HEK293 (cell line): Measurements from ENCODE around the gene CSNK1G3.
A peak's percentile ranks its signal among the peaks of the same experiment; 100 is the strongest.

Experiments
- EGR2 ChIP-seq: fragments of 450-650 bp; formaldehyde crosslinking; IDR thresholded peaks from 2 replicates; pipeline ENCODE4 v1.5.1; 2016; ENCODE audit warnings: low read depth, missing biosample characterization, missing genetic modification characterization
- GLIS2 ChIP-seq: fragments of 450-650 bp; formaldehyde crosslinking; IDR thresholded peaks from 2 replicates; pipeline ENCODE4 v1.5.1; 2016; ENCODE audit warnings: missing biosample characterization, missing genetic modification characterization
- HOXD13 ChIP-seq: sonication (generic); formaldehyde crosslinking; IDR thresholded peaks from 2 replicates; pipeline ENCODE4 v1.8.0; 2022; ENCODE audit warnings: missing genetic modification reagents, borderline replicate concordance
- REPIN1 ChIP-seq: fragments of 450-650 bp; formaldehyde crosslinking; IDR thresholded peaks from 2 replicates; pipeline ENCODE4 v1.5.1; 2017; ENCODE audit warnings: missing biosample characterization, missing genetic modification characterization, low read depth
- ZBTB20 ChIP-seq: fragments of 450-650 bp; formaldehyde crosslinking; IDR thresholded peaks from 2 replicates; pipeline ENCODE4 v1.5.1; 2016; ENCODE audit warnings: missing biosample characterization, missing genetic modification characterization
- ZBTB26 ChIP-seq: fragments of 450-650 bp; formaldehyde crosslinking; optimal IDR thresholded peaks from 2 replicates; pipeline ENCODE3; 2016; ENCODE audit warnings: missing biosample characterization, mild to moderate bottlenecking, missing genetic modification characterization
- ZBTB6 ChIP-seq: fragments of 450-650 bp; formaldehyde crosslinking; IDR thresholded peaks from 2 replicates; pipeline ENCODE4 v1.5.1; 2017; ENCODE audit warnings: missing biosample characterization, missing genetic modification characterization
- ZIC2 ChIP-seq: fragments of 450-650 bp; formaldehyde crosslinking; IDR thresholded peaks from 2 replicates; pipeline ENCODE4 v1.5.1; 2016; ENCODE audit warnings: missing biosample characterization, missing genetic modification characterization
- ZNF114 ChIP-seq: fragments of 450-650 bp; formaldehyde crosslinking; IDR thresholded peaks from 2 replicates; pipeline ENCODE4 v1.5.0; 2017; ENCODE audit warnings: missing biosample characterization, missing genetic modification characterization
- ZNF148 ChIP-seq: fragments of 450-650 bp; formaldehyde crosslinking; IDR thresholded peaks from 2 replicates; pipeline ENCODE4 v1.5.0; 2017; ENCODE audit warnings: missing biosample characterization, missing genetic modification characterization, borderline replicate concordance
- ZNF174 ChIP-seq: fragments of 450-650 bp; formaldehyde crosslinking; IDR thresholded peaks from 2 replicates; pipeline ENCODE4 v1.5.0; 2017; ENCODE audit warnings: missing biosample characterization, mild to moderate bottlenecking, missing genetic modification characterization
- ZNF221 ChIP-seq: fragments of 450-650 bp; formaldehyde crosslinking; IDR thresholded peaks from 2 replicates; pipeline ENCODE4 v1.5.1; 2017; ENCODE audit warnings: missing biosample characterization, missing genetic modification characterization, borderline replicate concordance
- ZNF366 ChIP-seq: fragments of 450-650 bp; formaldehyde crosslinking; conservative IDR thresholded peaks from 2 replicates; pipeline ENCODE4 v1.5.1; 2016; ENCODE audit warnings: missing biosample characterization, missing genetic modification characterization
- ZNF391 ChIP-seq: fragments of 450-650 bp; formaldehyde crosslinking; IDR thresholded peaks from 2 replicates; pipeline ENCODE4 v1.5.1; 2016; ENCODE audit warnings: low read depth, missing biosample characterization, missing genetic modification characterization, borderline replicate concordance
- ZNF398 ChIP-seq: fragments of 450-650 bp; formaldehyde crosslinking; IDR thresholded peaks from 2 replicates; pipeline ENCODE4 v1.5.1; 2017; ENCODE audit warnings: missing biosample characterization, missing genetic modification characterization
- ZNF416 ChIP-seq: fragments of 450-650 bp; formaldehyde crosslinking; IDR thresholded peaks from 2 replicates; pipeline ENCODE4 v1.5.1; 2016; ENCODE audit warnings: missing biosample characterization, missing genetic modification characterization
- ZNF555 ChIP-seq: fragments of 450-650 bp; formaldehyde crosslinking; conservative IDR thresholded peaks from 2 replicates; pipeline ENCODE4 v1.5.1; 2017; ENCODE audit warnings: missing biosample characterization, mild to moderate bottlenecking, missing genetic modification characterization, inconsistent platforms
- ZNF560 ChIP-seq: fragments of 450-650 bp; formaldehyde crosslinking; IDR thresholded peaks from 2 replicates; pipeline ENCODE4 v1.5.1; 2017; ENCODE audit warnings: missing biosample characterization, missing genetic modification characterization, borderline replicate concordance
- ZNF645 ChIP-seq: fragments of 450-650 bp; formaldehyde crosslinking; IDR thresholded peaks from 2 replicates; pipeline ENCODE4; 2016; ENCODE audit warnings: missing biosample characterization, missing genetic modification characterization
- ZNF677 ChIP-seq: fragments of 450-650 bp; IDR thresholded peaks from 2 replicates; pipeline ENCODE4 v1.5.0; 2018; ENCODE audit warnings: missing biosample characterization, mild to moderate bottlenecking, missing genetic modification characterization, moderate library complexity
- ZNF692 ChIP-seq: fragments of 450-650 bp; formaldehyde crosslinking; IDR thresholded peaks from 2 replicates; pipeline ENCODE4 v1.5.1; 2016; ENCODE audit warnings: missing biosample characterization, missing genetic modification characterization
- ZNF704 ChIP-seq: fragments of 450-650 bp; formaldehyde crosslinking; IDR thresholded peaks from 2 replicates; pipeline ENCODE4 v1.5.1; 2016; ENCODE audit warnings: missing biosample characterization, missing genetic modification characterization
- ZNF791 ChIP-seq: fragments of 450-650 bp; formaldehyde crosslinking; IDR thresholded peaks from 2 replicates; pipeline ENCODE4 v1.5.1; 2016; ENCODE audit warnings: missing biosample characterization, missing genetic modification characterization
- TF ChIP-seq, protein P1 (sequence below): fragments of 450-650 bp; formaldehyde crosslinking; IDR thresholded peaks from 2 replicates; pipeline ENCODE4 v1.5.1; 2016; ENCODE audit warnings: missing biosample characterization, missing genetic modification characterization

CSNK1G3 gene

DNA sequence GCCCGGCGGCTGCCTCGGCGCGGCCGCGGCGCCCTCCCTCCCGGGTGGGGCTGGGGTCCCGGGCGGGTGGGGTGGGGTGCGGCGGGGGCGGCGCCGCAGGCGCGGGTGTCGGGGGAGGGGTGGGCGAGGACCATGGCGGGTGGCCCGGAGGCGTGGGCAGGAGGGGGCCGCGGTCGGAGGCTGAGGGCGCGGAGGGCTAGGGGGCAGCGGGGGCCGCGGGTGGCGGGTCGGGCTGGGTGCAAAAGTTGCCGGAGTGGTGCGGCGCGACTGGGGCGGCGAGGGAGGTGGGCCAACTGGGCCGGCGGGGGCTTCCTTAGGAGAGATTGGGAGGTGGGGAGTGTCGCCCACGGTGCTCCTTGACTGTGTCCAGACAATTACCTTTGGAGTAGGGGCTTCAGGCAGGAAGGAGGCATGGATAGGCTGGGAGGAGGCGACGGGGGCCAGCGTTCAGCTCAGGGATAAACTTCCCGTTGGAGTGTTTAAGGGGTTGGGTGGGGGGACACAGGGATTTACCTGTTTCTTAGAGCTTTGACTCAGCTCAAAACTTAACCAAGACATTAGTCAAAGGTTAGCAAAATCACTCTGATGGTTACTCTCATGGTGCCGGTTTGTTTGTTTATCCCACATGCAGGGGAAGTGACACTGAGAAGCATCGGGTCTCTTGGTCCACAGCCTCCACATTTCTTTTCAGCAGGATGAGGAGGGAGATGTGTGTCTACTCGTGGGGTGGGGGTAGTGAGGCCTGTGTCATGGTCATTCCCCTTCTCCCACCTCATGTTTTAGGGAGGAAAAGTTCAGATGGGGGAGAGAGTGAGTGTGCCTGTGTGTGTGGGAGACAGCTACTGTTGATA is 859 bp downstream of the CSNK1G3 start (continued):
- TF ChIP-seq ZNF114 (tag by site-specific recombination) = no peak
- TF ChIP-seq ZNF704 (tag by site-specific recombination) = no peak
- no peak for TF ChIP-seq ZNF416
- peak; percentile 36 for TF ChIP-seq ZBTB26 (tag by site-specific recombination)
- no peak for TF ChIP-seq ZBTB6
- no peak for TF ChIP-seq ZNF555 (tag by site-specific recombination)
- TF ChIP-seq ZNF677 = no peak
- no peak for TF ChIP-seq ZNF791 (tag by site-specific recombination)
- TF ChIP-seq ZNF221 = no peak
- no peak; the same call in 1 of the 2 replicates for TF ChIP-seq ZNF366 (tag by site-specific recombination)
- peak; percentile 69 for TF ChIP-seq GLIS2
- TF ChIP-seq, protein P1, sequence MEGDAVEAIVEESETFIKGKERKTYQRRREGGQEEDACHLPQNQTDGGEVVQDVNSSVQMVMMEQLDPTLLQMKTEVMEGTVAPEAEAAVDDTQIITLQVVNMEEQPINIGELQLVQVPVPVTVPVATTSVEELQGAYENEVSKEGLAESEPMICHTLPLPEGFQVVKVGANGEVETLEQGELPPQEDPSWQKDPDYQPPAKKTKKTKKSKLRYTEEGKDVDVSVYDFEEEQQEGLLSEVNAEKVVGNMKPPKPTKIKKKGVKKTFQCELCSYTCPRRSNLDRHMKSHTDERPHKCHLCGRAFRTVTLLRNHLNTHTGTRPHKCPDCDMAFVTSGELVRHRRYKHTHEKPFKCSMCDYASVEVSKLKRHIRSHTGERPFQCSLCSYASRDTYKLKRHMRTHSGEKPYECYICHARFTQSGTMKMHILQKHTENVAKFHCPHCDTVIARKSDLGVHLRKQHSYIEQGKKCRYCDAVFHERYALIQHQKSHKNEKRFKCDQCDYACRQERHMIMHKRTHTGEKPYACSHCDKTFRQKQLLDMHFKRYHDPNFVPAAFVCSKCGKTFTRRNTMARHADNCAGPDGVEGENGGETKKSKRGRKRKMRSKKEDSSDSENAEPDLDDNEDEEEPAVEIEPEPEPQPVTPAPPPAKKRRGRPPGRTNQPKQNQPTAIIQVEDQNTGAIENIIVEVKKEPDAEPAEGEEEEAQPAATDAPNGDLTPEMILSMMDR (tag by site-specific recombination) = no peak
- no peak for TF ChIP-seq ZNF174 (tag by site-specific recombination)
- no peak for TF ChIP-seq ZNF391 (tag by site-specific recombination)
- TF ChIP-seq ZBTB20 (tag by site-specific recombination) = peak; percentile 50; the same call in 1 of the 2 replicates
- no peak for TF ChIP-seq REPIN1 (tag by site-specific recombination)
- TF ChIP-seq ZNF692 = 0 out of 2 replicates have a peak, but pooled peaks have one; percentile 46
- TF ChIP-seq EGR2 (tag by site-specific recombination) = peak; percentile 68
- TF ChIP-seq ZNF560 = no peak
- peak; percentile 27; the same call in 1 of the 2 replicates for TF ChIP-seq ZIC2 (tag by site-specific recombination)
- TF ChIP-seq ZNF645 (tag by site-specific recombination) = no peak
- peak; percentile 97 for TF ChIP-seq ZNF398 (tag by site-specific recombination)
- TF ChIP-seq ZNF148 (tag by site-specific recombination) = no peak
- no peak for TF ChIP-seq HOXD13 (CRISPR knock-in tag)
